NCI-H526 treated with DMSO at 0.1 percent for 48 hours (cell line): Measurements from ENCODE around the gene SSBP3.

Experiments
- DNase-seq: peaks from one replicate; lab custom pipeline; 2025; lab: John Stamatoyannopoulos, UW

SSBP3 gene

GRCh38 chr1:54371038-54371941 is 34.9 kb downstream of the SSBP3 start:
- no peak for DNase-seq

GRCh38 chr1:54370287-54370989 is 35.8 kb downstream of the SSBP3 start:
- no peak for DNase-seq

GRCh38 chr1:54367613-54368012 is 38.6 kb downstream of the SSBP3 start:
- no peak for DNase-seq

GRCh38 chr1:54365847-54366246 is 40.3 kb downstream of the SSBP3 start:
- DNase-seq = no peak

- no peak for DNase-seq
These were observed 40.8 kb downstream of the SSBP3 start for GRCh38 chr1:54365398-54365797.

- DNase-seq = no peak
These were observed 41.2 kb downstream of the SSBP3 start for GRCh38 chr1:54364995-54365394.

- no peak for DNase-seq
These were observed 41.6 kb downstream of the SSBP3 start for GRCh38 chr1:54364582-54364981.

- no peak for DNase-seq
These were observed 42.3 kb downstream of the SSBP3 start for GRCh38 chr1:54363925-54364324.

GRCh38 chr1:54362881-54363340 is 43.3 kb downstream of the SSBP3 start:
- DNase-seq = no peak

GRCh38 chr1:54361342-54361741 is 44.9 kb downstream of the SSBP3 start:
- no peak for DNase-seq

GRCh38 chr1:54360165-54361005 is 45.8 kb downstream of the SSBP3 start:
- DNase-seq = no peak

- no peak for DNase-seq
These were observed 46.6 kb downstream of the SSBP3 start for GRCh38 chr1:54359393-54360162.

GRCh38 chr1:54358503-54359168 is 47.6 kb downstream of the SSBP3 start:
- no peak for DNase-seq

GRCh38 chr1:54357967-54358366 is 48.2 kb downstream of the SSBP3 start:
- DNase-seq = no peak

- DNase-seq = no peak
These were observed 49.5 kb downstream of the SSBP3 start for GRCh38 chr1:54356680-54357147.

GRCh38 chr1:54355931-54356679 is 50.1 kb downstream of the SSBP3 start:
- DNase-seq = no peak

- no peak for DNase-seq
These were observed 51.3 kb downstream of the SSBP3 start for GRCh38 chr1:54354899-54355298.

- DNase-seq = no peak
These were observed 52.2 kb downstream of the SSBP3 start for GRCh38 chr1:54353959-54354358.

- DNase-seq = no peak
These were observed 53.4 kb downstream of the SSBP3 start for GRCh38 chr1:54352755-54353154.

- no peak for DNase-seq
These were observed 55.8 kb downstream of the SSBP3 start for GRCh38 chr1:54350360-54350759.
